Measurements from ENCODE around the gene RBM7.

RBM7 gene
- 47.7 reads per million, percentile 67 among the genes with 10 or more reads in this experiment for total RNA-seq

GRCh38 chr11:114400216-114400914, at the start of gene RBM7, which contains the start of gene C11orf71:
Gene RBM7 (plus strand): TSS chr11:114400666. CDS start chr11:114400672, 6 bp downstream.
Gene C11orf71 (minus strand): TSS chr11:114400511. CDS start chr11:114400331, 180 bp downstream.
- peak; percentile 98 for DNase-seq

DNA sequence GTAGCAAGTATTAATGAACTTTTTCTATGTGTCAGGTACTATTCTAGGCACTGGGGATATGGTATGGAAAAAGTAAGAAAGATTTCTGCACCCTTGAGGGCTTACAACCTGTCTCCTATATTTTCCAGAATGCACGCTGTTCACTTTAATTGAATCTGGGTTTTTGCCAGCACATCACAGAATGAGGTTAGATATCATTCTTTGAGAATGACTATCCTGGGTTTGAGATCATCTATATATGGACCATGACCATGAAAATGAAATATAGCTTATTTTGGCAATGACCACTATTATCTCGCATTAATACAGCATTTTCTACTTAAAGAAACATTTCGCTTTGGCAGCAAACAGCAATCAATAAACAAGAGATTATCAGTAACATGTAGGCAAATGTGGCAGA, 47.0 kb upstream of the RBM7 start:
- DNase-seq: no peak

GRCh38 chr11:114354076-114354475, 46.4 kb upstream of the RBM7 start:
- no peak for DNase-seq

GRCh38 chr11:114358716-114359115, 41.8 kb upstream of the RBM7 start:
- no peak for DNase-seq

DNA sequence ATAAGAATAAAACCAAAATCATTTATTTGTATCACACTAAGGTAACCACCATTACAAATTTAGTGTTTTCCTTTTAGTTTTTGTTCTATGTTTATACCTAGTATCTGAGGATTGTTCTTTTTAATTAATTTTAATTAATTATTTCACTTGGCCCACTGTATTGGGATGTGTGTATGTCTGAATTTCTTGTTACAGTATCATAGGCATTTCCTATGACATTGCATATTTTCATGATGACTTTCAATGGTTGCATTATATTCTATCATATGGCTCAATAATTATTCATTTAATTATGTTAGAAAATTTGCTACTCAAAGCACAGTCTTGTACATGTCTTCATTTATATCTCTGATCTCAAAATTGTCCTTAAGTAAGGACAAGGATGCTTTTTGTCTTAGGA, 41.1 kb upstream of the RBM7 start:
- DNase-seq: no peak

DNA sequence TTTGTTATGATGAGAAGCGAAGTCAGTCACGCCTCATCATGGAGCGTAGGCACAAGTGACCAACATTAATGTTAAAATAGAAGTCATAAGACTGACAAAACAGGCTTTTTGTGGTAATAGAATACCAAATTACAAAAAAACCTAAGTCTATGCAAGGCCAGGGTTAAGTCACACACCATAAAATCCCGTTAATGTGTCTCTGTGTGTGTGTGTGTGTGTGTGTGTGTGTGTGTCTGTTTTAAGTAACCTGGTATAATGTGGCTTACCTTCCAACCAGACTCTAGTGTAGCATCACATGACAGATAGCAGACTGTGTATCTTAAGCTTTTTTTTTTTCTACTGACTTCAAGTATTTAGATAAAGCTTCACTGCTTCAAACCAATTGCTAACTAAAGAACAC, 38.1 kb upstream of the RBM7 start:
- no peak for DNase-seq

GRCh38 chr11:114362958-114363357, 37.5 kb upstream of the RBM7 start:
- DNase-seq: no peak

DNA sequence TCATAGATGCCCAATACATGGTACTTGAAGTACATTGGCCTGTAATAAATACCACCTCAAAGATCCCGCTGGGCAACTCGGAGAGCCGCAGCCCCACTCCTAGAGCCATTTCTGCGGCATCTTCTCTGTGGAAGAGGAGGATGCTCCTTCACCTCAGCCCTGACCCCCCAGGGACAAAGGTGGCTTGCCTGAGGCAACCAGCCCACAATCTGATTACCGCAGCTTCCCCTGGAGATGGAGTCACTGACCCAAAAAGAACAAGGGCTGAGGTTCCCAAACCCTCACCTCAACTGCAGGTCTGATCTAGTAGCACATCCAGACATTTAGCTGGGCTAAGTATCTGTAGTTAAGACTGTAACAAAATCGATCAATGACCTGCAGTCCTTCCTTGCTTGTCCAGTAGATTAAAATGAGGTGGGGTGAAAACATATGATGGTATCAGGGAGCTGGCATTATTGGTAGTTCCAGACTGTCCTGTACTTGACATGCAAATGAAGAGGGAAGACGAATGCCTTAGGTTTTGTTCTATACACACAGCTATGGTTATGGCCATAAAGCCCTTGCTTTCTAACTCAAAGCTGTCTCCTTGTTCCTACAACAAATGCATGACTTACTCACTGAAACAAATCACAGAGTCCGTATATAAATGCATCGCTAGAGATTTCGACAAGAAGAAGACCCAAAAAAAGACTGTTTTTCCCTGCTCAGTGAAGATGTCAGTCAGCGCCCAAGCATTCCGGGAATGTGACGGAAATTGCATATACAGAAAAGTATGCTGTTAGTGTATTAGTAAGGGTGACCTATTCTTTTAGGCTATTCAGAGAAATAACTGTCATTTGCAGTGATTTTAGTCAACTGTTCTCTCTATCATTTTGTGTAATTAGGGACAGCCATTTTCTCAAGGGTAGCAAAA, 33.9 kb upstream of the RBM7 start:
- DNase-seq: no peak

DNA sequence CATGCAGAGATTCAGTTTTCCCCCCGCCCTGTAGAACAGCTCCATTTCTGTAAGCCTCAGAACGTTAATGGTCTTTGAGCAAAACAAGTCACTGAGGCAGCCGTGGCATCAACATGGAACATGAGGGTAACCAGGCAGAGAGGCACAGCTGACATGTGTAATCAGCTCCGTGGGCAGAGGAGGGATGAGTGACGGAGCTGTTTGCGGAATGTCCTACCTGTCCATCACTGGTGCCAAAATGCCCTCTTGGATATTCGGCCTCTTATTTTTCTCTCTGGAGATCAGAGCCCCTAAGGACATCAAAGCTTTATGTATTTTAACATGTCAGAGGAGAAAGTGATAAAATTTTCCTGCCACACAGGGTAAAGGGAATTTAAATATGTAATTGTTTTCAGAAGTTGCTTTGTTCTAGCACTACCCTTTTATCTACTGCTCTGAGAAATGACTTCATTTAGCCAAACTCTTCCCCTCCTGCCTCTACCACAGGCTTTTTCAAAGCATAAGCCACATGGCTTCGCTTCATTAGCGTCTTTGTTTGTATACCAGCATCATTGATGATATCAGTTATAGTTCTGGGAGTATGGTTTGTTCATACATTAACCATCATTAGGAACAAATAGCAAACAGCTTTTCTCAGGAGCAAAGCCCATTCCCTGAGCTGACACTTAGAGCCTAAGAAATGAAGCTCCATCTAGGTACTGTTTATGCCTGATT, 33.1 kb upstream of the RBM7 start:
- no peak for DNase-seq

- DNase-seq: no peak
Measured at GRCh38 chr11:114368918-114369680, 31.4 kb upstream of the RBM7 start.

- DNase-seq: no peak
Measured at GRCh38 chr11:114375052-114375451, 25.4 kb upstream of the RBM7 start.

DNA sequence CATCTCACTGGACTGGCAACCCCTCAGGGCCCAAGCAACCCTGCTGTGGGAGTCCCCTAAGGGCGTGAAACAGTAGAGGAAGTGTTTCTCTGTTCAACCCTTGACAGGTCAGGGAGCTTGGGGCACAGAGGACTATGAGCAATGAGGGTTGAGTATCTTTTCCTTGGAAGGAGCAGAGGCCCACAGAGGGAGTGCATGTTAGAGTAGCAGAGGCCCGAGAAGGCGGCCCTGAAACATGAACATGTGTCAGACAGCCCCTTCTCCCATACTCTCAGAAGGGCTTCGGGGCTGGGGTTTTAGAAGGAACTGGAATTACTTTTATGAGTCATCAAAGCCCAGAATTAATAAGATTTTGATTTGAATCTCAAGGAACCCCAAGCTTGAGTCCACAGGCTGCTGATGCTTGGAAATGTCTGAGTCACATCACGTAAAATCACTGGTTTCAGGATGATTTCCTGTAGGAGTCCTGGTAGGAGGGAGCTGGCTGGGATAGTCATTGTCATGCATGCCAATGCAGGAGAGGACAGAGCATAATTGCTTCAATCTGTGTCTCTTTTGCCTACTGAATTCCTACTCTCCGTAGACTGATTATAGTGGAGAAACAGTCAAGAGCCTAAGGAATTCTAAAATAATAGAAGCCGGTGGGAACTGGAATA, 22.7 kb upstream of the RBM7 start:
- DNase-seq: no peak

DNA sequence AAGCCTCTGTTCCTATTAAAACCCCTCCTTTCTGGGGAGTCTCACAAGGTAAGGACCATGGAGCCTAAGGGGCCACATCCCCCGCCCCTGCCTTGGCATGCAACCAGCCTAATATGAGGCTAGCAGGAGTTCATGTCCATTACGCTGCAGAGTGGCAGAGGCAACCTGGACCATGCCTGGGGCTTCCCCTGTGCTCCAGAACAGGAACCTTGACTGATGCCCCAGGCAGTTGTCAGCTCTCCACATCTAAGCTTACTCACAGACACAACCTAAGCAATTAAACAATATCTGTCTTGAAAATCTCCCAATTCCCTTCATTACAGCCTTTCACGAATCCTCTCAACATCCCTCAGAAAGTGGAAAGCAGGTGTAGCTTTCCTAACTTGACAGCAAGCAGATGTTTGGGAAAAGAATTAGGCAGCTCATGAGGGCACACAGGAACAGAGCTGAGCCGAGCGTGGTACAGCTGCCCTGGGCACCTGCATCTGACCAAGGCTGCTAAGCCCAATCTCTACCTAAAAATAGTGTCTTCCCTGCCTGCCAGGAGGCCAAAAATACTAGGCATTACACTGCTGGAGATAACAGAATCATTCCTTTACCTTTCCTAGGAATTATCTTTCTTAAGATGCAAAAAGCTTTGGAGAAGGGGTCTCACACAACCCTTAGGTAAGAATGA, 20.9 kb upstream of the RBM7 start:
- no peak for DNase-seq

GRCh38 chr11:114382509-114382908, 18.0 kb upstream of the RBM7 start:
- DNase-seq: no peak

GRCh38 chr11:114384487-114384886, 16.0 kb upstream of the RBM7 start:
- DNase-seq: no peak

DNA sequence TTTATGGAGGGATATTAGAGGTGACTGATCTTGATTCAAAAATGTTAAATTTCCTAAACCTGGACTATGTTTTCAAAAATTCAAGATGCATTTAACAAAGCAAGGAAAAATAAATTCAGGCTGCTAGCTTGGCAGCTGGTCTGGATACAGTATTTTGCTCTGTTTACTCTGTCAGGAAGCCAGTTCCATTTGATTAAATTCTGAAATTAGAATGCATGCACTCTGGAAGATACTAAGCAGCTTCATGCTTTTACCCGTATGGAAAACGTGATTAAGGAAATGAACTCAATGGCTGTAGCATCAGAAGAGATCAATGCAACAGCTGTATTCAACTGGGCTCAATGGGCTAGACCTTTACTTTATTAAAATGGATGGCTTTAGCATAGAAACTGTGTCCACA, 14.3 kb upstream of the RBM7 start:
- no peak for DNase-seq

GRCh38 chr11:114386545-114386944, 13.9 kb upstream of the RBM7 start:
- DNase-seq: no peak

DNA sequence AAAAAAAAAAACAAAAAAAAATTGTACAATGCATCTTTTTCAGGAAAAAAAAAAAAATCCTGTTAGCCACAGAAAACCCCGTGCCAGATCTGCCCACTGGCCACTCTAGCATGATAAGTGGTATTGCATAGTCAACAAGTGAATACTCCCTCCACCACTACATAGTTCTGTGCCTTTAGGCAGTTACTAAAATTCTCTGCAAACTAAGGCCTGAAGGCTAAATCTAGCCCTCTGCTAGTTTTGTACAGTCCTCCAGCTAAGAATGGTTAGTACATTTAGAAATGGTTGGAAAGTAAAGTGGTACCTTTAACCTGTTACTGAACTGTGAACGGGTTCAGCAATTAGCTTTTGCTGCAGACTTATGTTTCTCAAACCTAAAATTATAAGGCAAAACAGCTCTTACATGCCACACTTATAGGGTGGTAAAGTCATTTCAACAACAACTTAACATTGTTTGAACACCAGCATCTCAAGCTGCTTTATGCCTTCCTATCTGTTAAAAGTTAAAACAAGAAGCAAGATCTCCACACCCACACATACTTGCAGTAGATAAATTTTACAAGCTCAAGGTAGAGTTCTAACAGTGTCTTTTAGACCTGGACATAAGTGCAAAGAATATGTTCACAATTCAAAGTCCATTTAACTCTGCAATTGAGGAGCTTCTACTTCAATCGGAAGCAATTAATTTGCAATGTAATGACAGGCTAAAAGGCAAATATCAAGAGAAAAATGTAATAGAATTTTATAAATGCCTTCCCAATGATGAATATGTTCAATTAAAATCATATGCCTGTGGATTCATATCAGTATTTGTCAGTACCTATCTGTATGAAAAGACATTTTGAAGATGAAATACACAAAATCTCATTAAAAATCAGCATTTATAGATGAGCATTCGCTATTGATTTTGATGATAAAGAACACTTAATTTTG, 7.5 kb upstream of the RBM7 start:
- no peak for DNase-seq

GRCh38 chr11:114395736-114396135, 4.7 kb upstream of the RBM7 start:
- no peak for DNase-seq

DNA sequence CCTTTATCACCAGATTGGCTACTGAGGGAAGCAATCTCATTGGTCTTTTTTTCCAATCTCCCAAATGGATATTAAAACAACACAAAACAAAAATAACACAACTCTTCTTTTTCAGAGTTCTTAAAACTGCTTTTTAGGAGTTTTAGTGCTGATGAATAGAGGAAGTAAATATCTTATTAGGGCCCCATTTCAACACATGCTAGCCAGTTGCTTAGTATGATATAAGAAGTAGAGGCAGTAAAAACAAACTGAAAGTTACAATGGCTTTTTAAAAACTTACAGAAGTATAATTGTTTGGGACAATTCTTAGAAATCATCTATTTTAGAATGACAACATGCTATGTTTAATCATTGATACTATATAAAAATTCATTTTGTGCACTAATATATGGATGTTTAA, 3.5 kb upstream of the RBM7 start:
- no peak for DNase-seq

All from effector CD4-positive, alpha-beta T cell (primary cell).